Endothelial cell of umbilical vein (primary cell): Measurements from ENCODE around the gene VSX1. TPM values are rescaled to one million over a fixed set of nuclear protein-coding genes. Genes with fewer than 3 reads are reported as not detected.

Source experiments
- BruUV-seq: library from RNA; stranded (reverse); fragments of 400-500 nt; replicated peaks from 2 replicates; lab custom pipeline; 2021; lab: Mats Ljungman, UMichigan
- CTCF ChIA-PET: fragments of 300-600, 350-600 bp; sonication (Branson Sonifier 250); formaldehyde crosslinking; loops from one replicate; lab custom pipeline; 2021; ENCODE audit warnings: antibody characterized with exemption, inconsistent platforms; lab: Charles Lee
- POLR2A ChIA-PET: fragments of 300-600, 350-600 bp; sonication (Branson Sonifier 250); formaldehyde crosslinking; loops from one replicate; lab custom pipeline; 2021; ENCODE audit warnings: antibody characterized with exemption, inconsistent platforms; lab: Charles Lee
- DNase-seq: peaks from one replicate; pipeline ENCODE4 v3.0.0-alpha.2; 2011; ENCODE audit warnings: low read depth, low spot score
- FAIRE-seq: peaks from 2 replicates; lab custom pipeline; 2011; peaks lifted over from hg19 to GRCh38; lab: Jason Lieb, UNC
- H2AFZ ChIP-seq: 2 replicates; pipeline ENCODE4 v1.6.0; 2012; ENCODE audit warnings: low read depth, low read length, control low read depth, inconsistent platforms
- H3K27ac ChIP-seq: 2 replicates; pipeline ENCODE4 v1.5.1; 2011; ENCODE audit warnings: low read depth, mild to moderate bottlenecking, control low read depth, low read length, moderate library complexity; ENCODE audit not compliant: insufficient read depth
- H3K27me3 ChIP-seq, 2 experiments: 2 replicates each; pipeline versions ENCODE4 v1.6.0 to v1.6.1; 2011; ENCODE audit warnings: low read length in 2 of 2, mixed read lengths in 1 of 2; ENCODE audit not compliant: control insufficient read depth in 2 of 2, insufficient read depth in 2 of 2
- H3K36me3 ChIP-seq, 2 experiments: 2 replicates in 1 of 2; 3 replicates in 1 of 2; pipeline ENCODE4 v1.5.1; 2011; ENCODE audit warnings: low read length in 2 of 2, mild to moderate bottlenecking in 1 of 2, moderate library complexity in 1 of 2; ENCODE audit not compliant: control insufficient read depth in 2 of 2, insufficient read depth in 2 of 2; ENCODE audit errors: extremely low read depth in 1 of 2
- H3K4me1 ChIP-seq: 3 replicates; pipeline ENCODE4 v1.5.1; 2011; ENCODE audit warnings: mild to moderate bottlenecking, low read length; ENCODE audit not compliant: control insufficient read depth, insufficient read depth; ENCODE audit errors: extremely low read depth
- H3K4me2 ChIP-seq: 2 replicates; pipeline ENCODE4 v1.6.1; 2011; ENCODE audit warnings: low read length, control low read depth, mixed read lengths; ENCODE audit not compliant: insufficient read depth
- H3K4me3 ChIP-seq, 3 experiments: fragments of 200-600 bp in 1 of 3; sonication (generic), shearing (Covaris generic) in 1 of 3; replicated peaks in 1 of 3; 2 replicates each; pipeline ENCODE4 v1.5.1; 2011 to 2016; ENCODE audit warnings: control low read depth in 3 of 3, low read length in 3 of 3, mild to moderate bottlenecking in 2 of 3, inconsistent platforms in 1 of 3, low read depth in 1 of 3, moderate library complexity in 1 of 3; ENCODE audit not compliant: insufficient read depth in 1 of 3
- H3K79me2 ChIP-seq: 2 replicates; pipeline ENCODE4 v1.6.0; 2012; ENCODE audit warnings: low read length, inconsistent platforms; ENCODE audit not compliant: control insufficient read depth, insufficient read depth
- H3K9ac ChIP-seq: replicated peaks from 2 replicates; pipeline ENCODE3; 2011; ENCODE audit warnings: low read length, control low read depth; ENCODE audit not compliant: insufficient read depth; ENCODE audit errors: extremely low read depth
- H3K9me1 ChIP-seq: replicated peaks from 3 replicates; pipeline ENCODE4 v1.6.0; 2011; ENCODE audit warnings: mild to moderate bottlenecking, low read length; ENCODE audit not compliant: control insufficient read depth, insufficient read depth; ENCODE audit errors: extremely low read depth
- H3K9me3 ChIP-seq: replicated peaks from 2 replicates; pipeline ENCODE4 v1.5.1; 2012; ENCODE audit warnings: low read length, inconsistent platforms; ENCODE audit not compliant: control insufficient read depth, insufficient read depth
- H4K20me1 ChIP-seq: replicated peaks from 2 replicates; pipeline ENCODE3; 2011; ENCODE audit warnings: mild to moderate bottlenecking, low read length; ENCODE audit not compliant: control insufficient read depth, insufficient read depth; ENCODE audit errors: extremely low read depth
- CTCF ChIP-seq, 2 donors: IDR thresholded peaks; 1 replicate in 1 of 2; 2 replicates in 1 of 2; pipeline ENCODE4 v1.5.1; 2011; ENCODE audit warnings: low read length in 2 of 2, mild to moderate bottlenecking in 2 of 2, moderate library complexity in 2 of 2, control low read depth in 1 of 2, inconsistent platforms in 1 of 2, low read depth in 1 of 2; ENCODE audit not compliant: insufficient read depth in 1 of 2; ENCODE audit errors: extremely low read depth in 1 of 2
- EZH2 ChIP-seq: IDR thresholded peaks from 2 replicates; pipeline ENCODE4 v1.6.1; 2012; ENCODE audit warnings: borderline replicate concordance, low read depth, mild to moderate bottlenecking, moderate library complexity, low read length, inconsistent platforms; ENCODE audit not compliant: severe bottlenecking
- FOS ChIP-seq: IDR thresholded peaks from 2 replicates; pipeline ENCODE4 v1.6.1; 2011; ENCODE audit warnings: mild to moderate bottlenecking, low read length, moderate library complexity, borderline replicate concordance; ENCODE audit not compliant: insufficient read depth
- GATA2 ChIP-seq: IDR thresholded peaks from 2 replicates; pipeline ENCODE4 v1.7.0; 2011; ENCODE audit warnings: low read depth, mild to moderate bottlenecking, moderate library complexity, mixed read lengths, low read length; ENCODE audit not compliant: insufficient read length, insufficient read depth
- JUN ChIP-seq: IDR thresholded peaks from 2 replicates; pipeline ENCODE4 v1.6.1; 2011; ENCODE audit warnings: borderline replicate concordance, low read depth; ENCODE audit not compliant: insufficient read length, insufficient read depth
- MYC ChIP-seq: IDR thresholded peaks from one replicate; pipeline ENCODE4 v1.6.1; 2011; ENCODE audit warnings: mild to moderate bottlenecking, low read depth, low read length
- POLR2A ChIP-seq: IDR thresholded peaks from 2 replicates; pipeline ENCODE4 v1.6.1; 2012; ENCODE audit warnings: low read depth, mild to moderate bottlenecking, control low read depth, low read length
- POLR2AphosphoS5 ChIP-seq: IDR thresholded peaks from 2 replicates; pipeline ENCODE4 v1.6.1; 2012; ENCODE audit warnings: low read depth, mild to moderate bottlenecking, control low read depth, low read length, moderate library complexity; ENCODE audit not compliant: insufficient read depth
- dilution Hi-C: fragments of 300-500 bp; cut with MboI; formaldehyde crosslinking; loops from one replicate; pipeline ENCODE4 v1.15.0; 2019; ENCODE audit warnings: low sequenced_read_pairs; ENCODE audit not compliant: extremely low pct_ligation_motif_present
- intact Hi-C: fragments of 100-400 bp; cut with micrococcal nuclease; formaldehyde crosslinking; loops from one replicate; pipeline ENCODE4 v1.10.0; 2022
- polyA plus RNA-seq, 4 experiments: library from polyadenylated mRNA; depleted of rRNA in 3 of 4; stranded (reverse) in 3 of 4; unstranded in 1 of 4; fragments of >200 nt; gene quantifications; 2 replicates each; pipeline versions ENCODE4 v1.2.1 to v1.2.3, GENCODE V29; 2011 to 2012; ENCODE audit warnings: missing spikeins in 1 of 4
- total RNA-seq: library from RNA; stranded (reverse); gene quantifications from 2 replicates; pipeline ENCODE4 v1.2.3, GENCODE V29; 2021
- TF ChIP-seq, protein P1 (sequence below): IDR thresholded peaks from 2 replicates; pipeline ENCODE4 v1.6.1; 2011; ENCODE audit not compliant: insufficient read depth, insufficient read length

The VSX1 gene
- total and polyA plus RNA-seq, 2 donors (not counting 3 experiments of a cell fraction or from before 2014, with no cell fraction given) = not detected

- no TSS peak for BruUV-seq
- DNase-seq = no peak
- Histone ChIP-seq H4K20me1 (no peaks in the 10 kb centered on the region), H3K4me3 (no peak overlapping the region), H3K9me1 (no peaks in the 10 kb centered on the region), H3K9me3 (no peaks in the 10 kb centered on the region), H3K79me2 (no peaks in the 10 kb centered on the region), H3K9ac (no peak overlapping the region), H3K36me3 (no peaks in the 10 kb centered on the region), H3K4me2 (no peak overlapping the region), H3K4me1 (no peaks in the 10 kb centered on the region), H2AFZ (no peak overlapping the region), H3K27ac (no peak overlapping the region), H3K27me3 (peaks cover 48 to 77% of the 10 kb centered on the region in 2 experiments)
- no peak for FAIRE-seq
- dilution Hi-C loops (no loop called here), intact Hi-C loops (no loop called here)
- peak; percentile 67 for TF ChIP-seq EZH2
- no peak for TF ChIP-seq FOS
- ChIA-PET POLR2A (no interaction called here), CTCF (interaction anchor here (1.3 to 1.8 kb wide), 3 partner anchors 101 to 321 kb away, joined by 3 to 5 read pairs (median 3); no protein-coding TSS in a partner anchor)
Observed at GRCh38 chr20:25077610-25078169, 4.3 kb downstream of the VSX1 start.

DNA sequence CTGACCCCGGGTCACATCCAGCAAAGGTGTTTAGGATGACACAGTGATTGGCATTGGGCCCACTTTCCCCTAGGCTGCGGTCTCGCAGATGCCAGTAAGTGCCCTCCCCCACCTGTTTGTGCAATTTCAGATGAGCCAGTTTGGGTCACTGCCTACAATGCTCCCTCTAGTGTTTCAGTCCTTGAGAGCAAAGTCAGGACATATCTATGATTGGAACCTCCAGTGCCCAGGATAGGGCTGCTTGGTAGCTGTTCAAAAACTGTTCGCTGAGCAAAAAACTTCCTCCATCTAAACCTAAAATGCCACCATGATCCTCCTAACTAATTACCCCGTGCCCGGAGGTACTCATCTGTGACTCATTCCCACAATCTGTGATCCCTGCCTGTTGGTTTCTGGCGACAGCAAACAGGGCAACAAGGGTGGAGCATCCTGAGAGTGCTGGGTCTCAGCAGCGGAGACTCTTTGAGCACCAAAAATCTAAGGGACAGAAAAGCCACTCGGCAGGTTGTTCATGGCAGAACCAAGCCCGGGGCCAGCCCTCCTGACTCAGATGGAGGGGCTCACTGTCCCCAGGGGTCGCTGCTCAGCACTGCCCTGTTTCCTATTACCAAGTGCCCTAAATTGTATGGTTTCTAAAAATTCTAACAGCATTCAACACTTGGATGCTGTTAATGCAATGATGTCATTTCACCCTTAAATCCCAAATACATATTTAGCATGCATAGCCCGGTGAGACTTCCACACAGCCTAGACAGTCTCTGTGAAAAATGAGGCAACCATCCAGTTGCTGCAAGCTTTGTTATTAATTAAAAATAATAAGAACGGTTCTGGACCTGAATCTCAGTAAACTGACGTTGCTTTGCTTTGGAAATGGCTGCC is 5.0 kb downstream of the VSX1 start:
- BruUV-seq = no TSS peak
- FAIRE-seq = no peak
- H3K79me2 ChIP-seq = no peaks in the 10 kb centered on the region
- H3K9me1 ChIP-seq = no peaks in the 10 kb centered on the region
- no peak overlapping the region for H3K27ac ChIP-seq
- dilution Hi-C loops (no loop called here), intact Hi-C loops (no loop called here)
- no peak for TF ChIP-seq CTCF (IDR thresholded peaks at IDR 0.05; ENCODE audit: extremely low read depth in 1 of 2, insufficient read depth in 1 of 2, low read depth in 1 of 2, low read length in 2 of 2)
- no peak for TF ChIP-seq FOS
- TF ChIP-seq EZH2 = no peak
- TF ChIP-seq JUN = no peak
- TF ChIP-seq POLR2A = no peak
- no peak for TF ChIP-seq POLR2AphosphoS5
- TF ChIP-seq, protein P1, sequence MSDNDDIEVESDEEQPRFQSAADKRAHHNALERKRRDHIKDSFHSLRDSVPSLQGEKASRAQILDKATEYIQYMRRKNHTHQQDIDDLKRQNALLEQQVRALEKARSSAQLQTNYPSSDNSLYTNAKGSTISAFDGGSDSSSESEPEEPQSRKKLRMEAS = no peak
- no peak for TF ChIP-seq MYC
- no peak for TF ChIP-seq GATA2
- no peak for DNase-seq
- H3K9ac ChIP-seq = no peak overlapping the region
- H3K36me3 ChIP-seq = no peaks in the 10 kb centered on the region
- no peaks in the 10 kb centered on the region for H3K9me3 ChIP-seq
- ChIA-PET CTCF (interaction anchor here (1.3 kb wide), 1 partner anchor 102 kb away, joined by 3 read pairs; no protein-coding TSS in a partner anchor), POLR2A (no interaction called here)
- peaks cover 41 to 74% of the 10 kb centered on the region in 2 experiments for H3K27me3 ChIP-seq
- H2AFZ ChIP-seq = no peak overlapping the region
- H3K4me1 ChIP-seq = no peaks in the 10 kb centered on the region
- no peak overlapping the region for H3K4me2 ChIP-seq
- H4K20me1 ChIP-seq = no peaks in the 10 kb centered on the region
- no peak overlapping the region for H3K4me3 ChIP-seq
